Heart left ventricle (tissue), 13 donors: ENCODE data around the gene MYBBP1A.

ENCODE experiments used
- POLR2A ChIP-seq, 2 donors: fragments of 450-650 bp; IDR thresholded peaks; one replicate each; pipeline ENCODE4 v1.6.1; 2017; ENCODE audit warnings: antibody characterized with exemption in 2 of 2, mild to moderate bottlenecking in 2 of 2, moderate library complexity in 2 of 2
- TF ChIP-seq, protein P1 (sequence below), 12 donors: fragments of 200-600 bp; sonication (generic) in 4 of 12; IDR thresholded peaks; one replicate each; pipeline versions ENCODE4 v1.5.0 to v1.8.0; 2018 to 2022; ENCODE audit warnings: antibody characterized with exemption in 12 of 12, mild to moderate bottlenecking in 5 of 12
- donor health status: ischemic (EF 13 %, LVEDD 7.1; RV severe dilation, severe dysfunction).
- donor health status: DM: no; HTN: yes; CAD: no.
- donor health status: DM: no; HTN: no; CAD: no.
- donor health status: ischemic (EF 25% LVEDD 6.9; RV normal size, moderate dysfunction).
- donor health status: ischemic (EF 25% LVEDD 5.7; RV mildly dilated, moderate dysfunction).
- donor health status: ischemic (EF 35%, LVEDD 5.7; RV mildly dilated, moderate dysfunction).
- donor health status: nonischemic (EF 11% LVEDD 7.7; RV severe dilation, severe dysfunction).
- donor health status: DM: yes; HTN: yes; CAD: no.
- donor health status: PGD.
- donor health status: ischemic (EF 29% LVEDD 5.4; RV normal size, mild dysfunction).
- donor health status: nonischemic (EF 23%, LVEDD 6.1; RV moderate dilation, normal function).

- TF ChIP-seq POLR2A (IDR thresholded peaks at IDR 0.05) = no peak
- TF ChIP-seq, protein P1, sequence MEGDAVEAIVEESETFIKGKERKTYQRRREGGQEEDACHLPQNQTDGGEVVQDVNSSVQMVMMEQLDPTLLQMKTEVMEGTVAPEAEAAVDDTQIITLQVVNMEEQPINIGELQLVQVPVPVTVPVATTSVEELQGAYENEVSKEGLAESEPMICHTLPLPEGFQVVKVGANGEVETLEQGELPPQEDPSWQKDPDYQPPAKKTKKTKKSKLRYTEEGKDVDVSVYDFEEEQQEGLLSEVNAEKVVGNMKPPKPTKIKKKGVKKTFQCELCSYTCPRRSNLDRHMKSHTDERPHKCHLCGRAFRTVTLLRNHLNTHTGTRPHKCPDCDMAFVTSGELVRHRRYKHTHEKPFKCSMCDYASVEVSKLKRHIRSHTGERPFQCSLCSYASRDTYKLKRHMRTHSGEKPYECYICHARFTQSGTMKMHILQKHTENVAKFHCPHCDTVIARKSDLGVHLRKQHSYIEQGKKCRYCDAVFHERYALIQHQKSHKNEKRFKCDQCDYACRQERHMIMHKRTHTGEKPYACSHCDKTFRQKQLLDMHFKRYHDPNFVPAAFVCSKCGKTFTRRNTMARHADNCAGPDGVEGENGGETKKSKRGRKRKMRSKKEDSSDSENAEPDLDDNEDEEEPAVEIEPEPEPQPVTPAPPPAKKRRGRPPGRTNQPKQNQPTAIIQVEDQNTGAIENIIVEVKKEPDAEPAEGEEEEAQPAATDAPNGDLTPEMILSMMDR (IDR thresholded peaks at IDR 0.05) = no peak
Measured at GRCh38 chr17:4531988-4532736, 23.0 kb downstream of the MYBBP1A start.
